Measurements from ENCODE around the gene CDK5R1. TPM values are rescaled to one million over a fixed set of nuclear protein-coding genes. Genes with fewer than 3 reads are reported as not detected.

The CDK5R1 gene
- total and polyA plus RNA-seq, 2 donors (not counting 3 experiments of a cell fraction or from before 2014, with no cell fraction given), result 1.6 to 3.9 TPM

- TF ChIP-seq, protein P1, sequence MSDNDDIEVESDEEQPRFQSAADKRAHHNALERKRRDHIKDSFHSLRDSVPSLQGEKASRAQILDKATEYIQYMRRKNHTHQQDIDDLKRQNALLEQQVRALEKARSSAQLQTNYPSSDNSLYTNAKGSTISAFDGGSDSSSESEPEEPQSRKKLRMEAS (IDR thresholded peaks at IDR 0.05; ENCODE audit: insufficient read depth, insufficient read length), result no peak
- TF ChIP-seq MYC (IDR thresholded peaks at IDR 0.05; ENCODE audit: low read depth, low read length), result no peak
- no peak for TF ChIP-seq POLR2AphosphoS5 (IDR thresholded peaks at IDR 0.05; ENCODE audit: insufficient read depth, low read depth, low read length)
- TF ChIP-seq GATA2 (IDR thresholded peaks at IDR 0.05; ENCODE audit: insufficient read depth, insufficient read length, low read depth, low read length), result no peak
- TF ChIP-seq POLR2A (IDR thresholded peaks at IDR 0.05; ENCODE audit: low read depth, low read length), result no peak
- TF ChIP-seq CTCF (IDR thresholded peaks at IDR 0.05; ENCODE audit: extremely low read depth in 1 of 2, insufficient read depth in 1 of 2, low read depth in 1 of 2, low read length in 2 of 2), result no peak
- TF ChIP-seq EZH2 (IDR thresholded peaks at IDR 0.05; ENCODE audit: borderline replicate concordance, low read depth, low read length, severe bottlenecking), result no peak
- no peak for TF ChIP-seq JUN (IDR thresholded peaks at IDR 0.05; ENCODE audit: borderline replicate concordance, insufficient read depth, insufficient read length, low read depth)
- no peak for TF ChIP-seq FOS (IDR thresholded peaks at IDR 0.05; ENCODE audit: borderline replicate concordance, insufficient read depth, low read length)
- peaks cover 18% of the 10 kb centered on the region for H3K4me1 ChIP-seq (ENCODE audit: control insufficient read depth, extremely low read depth, insufficient read depth, low read length)
- H3K9me1 ChIP-seq (replicated peaks; ENCODE audit: control insufficient read depth, extremely low read depth, insufficient read depth, low read length), result no peaks in the 10 kb centered on the region
- intact Hi-C loops (cut with micrococcal nuclease) (no loop called here), dilution Hi-C loops (cut with MboI; ENCODE audit: extremely low pct_ligation_motif_present, low sequenced_read_pairs) (no loop called here)
- ChIA-PET CTCF (interaction anchor here (0.7 to 4.5 kb wide), 23 partner anchors 9 to 434 kb away, joined by 3 to 28 read pairs (median 5); partner anchors contain the start of gene CDK5R1), POLR2A (interaction anchor here (0.6 to 0.9 kb wide), 2 partner anchors 43 to 158 kb away, joined by 3 read pairs; partner anchors contain the start of gene CDK5R1)
- H3K4me3 ChIP-seq (replicated peaks in 1 of 3; ENCODE audit: insufficient read depth in 1 of 3, low read depth in 1 of 3, low read length in 3 of 3), result peak overlapping the region; percentile 53 to 66 (median 57)
- peaks cover 10 to 11% of the 10 kb centered on the region in 2 experiments for H3K27me3 ChIP-seq (ENCODE audit: control insufficient read depth in 2 of 2, insufficient read depth in 2 of 2, low read length in 2 of 2)
- DNase-seq (ENCODE audit: low read depth, low spot score), result no peak
- no peaks in the 10 kb centered on the region for H4K20me1 ChIP-seq (replicated peaks; ENCODE audit: control insufficient read depth, extremely low read depth, insufficient read depth, low read length)
- H3K9ac ChIP-seq (replicated peaks; ENCODE audit: extremely low read depth, insufficient read depth, low read length), result peak overlapping the region; percentile 20
- H3K79me2 ChIP-seq (ENCODE audit: control insufficient read depth, insufficient read depth, low read length), result peaks cover 42% of the 10 kb centered on the region
- H2AFZ ChIP-seq (ENCODE audit: low read depth, low read length), result peak overlapping the region; percentile 96
- H3K36me3 ChIP-seq (ENCODE audit: control insufficient read depth in 2 of 2, extremely low read depth in 1 of 2, insufficient read depth in 2 of 2, low read length in 2 of 2), result peaks cover 0 to 8% of the 10 kb centered on the region in 2 experiments
- H3K9me3 ChIP-seq (replicated peaks; ENCODE audit: control insufficient read depth, insufficient read depth, low read length), result no peaks in the 10 kb centered on the region
- peak overlapping the region; percentile 82 for H3K4me2 ChIP-seq (ENCODE audit: insufficient read depth, low read length)
- no peak overlapping the region for H3K27ac ChIP-seq (ENCODE audit: insufficient read depth, low read depth, low read length)
- no TSS peak for BruUV-seq (replicated peaks)
- no peak for FAIRE-seq
Measured at GRCh38 chr17:32443827-32444300, 42.9 kb upstream of the CDK5R1 start.

Measured in endothelial cell of umbilical vein (primary cell).